K562 (cell line): ENCODE measurements around the gene MLXIPL. TPM values are rescaled to one million over a fixed set of nuclear protein-coding genes. Genes with fewer than 3 reads are reported as not detected.
A peak's percentile ranks its signal among the peaks of the same experiment; 100 is the strongest.

ENCODE experiments used
- CHAMP1 ChIP-seq: fragments of 450-650 bp; IDR thresholded peaks from 2 replicates; pipeline ENCODE4 v1.6.1; 2016; ENCODE audit warnings: mild to moderate bottlenecking
- POLR3A ChIP-seq: IDR thresholded peaks from 2 replicates; pipeline ENCODE4 v1.6.1; 2011; ENCODE audit warnings: borderline replicate concordance, mild to moderate bottlenecking, moderate library complexity; ENCODE audit not compliant: insufficient read length, insufficient read depth; ENCODE audit errors: extremely low read depth
- PRDM10 ChIP-seq: fragments of 450-650 bp; IDR thresholded peaks from 2 replicates; pipeline ENCODE4 v1.6.1; 2018; ENCODE audit not compliant: partially characterized antibody
- SPI1 ChIP-seq: IDR thresholded peaks from 2 replicates; pipeline ENCODE4 v1.6.1; 2011; ENCODE audit warnings: low read depth, low read length, control low read depth, borderline replicate concordance
- THRA ChIP-seq: fragments of 450-650 bp; IDR thresholded peaks from 2 replicates; pipeline ENCODE4 v1.6.1; 2017; ENCODE audit warnings: mild to moderate bottlenecking, moderate library complexity
- ZNF280B ChIP-seq: fragments of 250-450 bp; sonication (Bioruptor Pico); IDR thresholded peaks from 2 replicates; pipeline ENCODE4 v1.5.1; 2021; ENCODE audit warnings: mild to moderate bottlenecking
- ZNF354B ChIP-seq: fragments of 250-450 bp; sonication (Bioruptor Pico); IDR thresholded peaks from 2 replicates; pipeline ENCODE4 v1.4.0; 2020
- polyA plus RNA-seq, 8 experiments: library from polyadenylated mRNA; depleted of rRNA in 4 of 8; stranded (reverse) in 5 of 8; unstranded in 3 of 8; fragments of >200 nt; fragmentation: Nextera tagmentation in 2 of 8; fragmentation: Illumina TruSeq in 1 of 8; extraction: Ambion mirVana in 2 of 8; extraction: Trizol in 1 of 8; gene quantifications; 2 replicates each; pipeline versions ENCODE4 v1.2.1 to v1.2.3, GENCODE V29; 2011 to 2014; ENCODE audit warnings: inconsistent platforms in 1 of 8, missing spikeins in 1 of 8
- total RNA-seq, 7 experiments: library from RNA; depleted of rRNA in 6 of 7; stranded (reverse); fragments of >200 nt in 6 of 7; fragmentation: Illumina TruSeq in 2 of 7; extraction: Trizol in 2 of 7; gene quantifications; 2 replicates each; pipeline versions ENCODE4 v1.2.1 to v1.2.3, GENCODE V29; 2011 to 2021; ENCODE audit warnings: low replicate concordance in 1 of 7

MLXIPL gene
- total and polyA plus RNA-seq, 9 of the 15 experiments (the other 6 are each of a cell fraction or from before 2014, with no cell fraction given): 0.11 to 18.4 (median 1.4) TPM

- TF ChIP-seq POLR3A (no peak), ZNF354B (CRISPR knock-in tag) (no peak), CHAMP1 (no peak), SPI1 (0 out of 2 replicates have a peak, but pooled peaks have one; percentile 18), THRA (no peak), PRDM10 (peak; percentile 87), ZNF280B (no peak)
These were observed 67.9 kb downstream of the MLXIPL start (continued) for GRCh38 chr7:73556208-73557107.
